Activated CD4-positive, alpha-beta T cell treated with anti-CD3 and anti-CD28 coated beads for 48 hours (primary cell): ENCODE measurements around the gene CTNNA2.

Experiments
- DNase-seq: peaks from one replicate; pipeline ENCODE4 v3.0.0-alpha.2; 2020

CTNNA2 gene

GRCh38 chr2:79940364-79940763, 427.5 kb downstream of the CTNNA2 start:
- no peak for DNase-seq

- DNase-seq = no peak
These were observed 428.3 kb downstream of the CTNNA2 start for GRCh38 chr2:79941179-79941578.

GRCh38 chr2:79944205-79944604, 431.4 kb downstream of the CTNNA2 start:
- no peak for DNase-seq

GRCh38 chr2:79945653-79946445, 433.0 kb downstream of the CTNNA2 start:
- DNase-seq = no peak

GRCh38 chr2:79947751-79948150, 434.9 kb downstream of the CTNNA2 start:
- DNase-seq = no peak

- DNase-seq = no peak
These were observed 437.7 kb downstream of the CTNNA2 start for GRCh38 chr2:79950526-79950925.

GRCh38 chr2:79952616-79953015, 439.8 kb downstream of the CTNNA2 start:
- no peak for DNase-seq

GRCh38 chr2:79960035-79960434, 447.2 kb downstream of the CTNNA2 start:
- no peak for DNase-seq

GRCh38 chr2:79960519-79960918, 447.7 kb downstream of the CTNNA2 start:
- no peak for DNase-seq

GRCh38 chr2:79964966-79965365, 452.1 kb downstream of the CTNNA2 start:
- no peak for DNase-seq

- no peak for DNase-seq
These were observed 453.5 kb downstream of the CTNNA2 start for GRCh38 chr2:79966369-79966768.

- no peak for DNase-seq
These were observed 454.0 kb downstream of the CTNNA2 start for GRCh38 chr2:79966882-79967281.

- DNase-seq = no peak
These were observed 459.0 kb downstream of the CTNNA2 start for GRCh38 chr2:79971807-79972206.

- DNase-seq = no peak
These were observed 459.8 kb downstream of the CTNNA2 start for GRCh38 chr2:79972661-79973060.

- no peak for DNase-seq
These were observed 463.1 kb downstream of the CTNNA2 start for GRCh38 chr2:79975791-79976565.

GRCh38 chr2:79977792-79978191, 464.9 kb downstream of the CTNNA2 start:
- DNase-seq = no peak

GRCh38 chr2:79980116-79980515, 467.3 kb downstream of the CTNNA2 start:
- DNase-seq = no peak

GRCh38 chr2:79980816-79981215, 468.0 kb downstream of the CTNNA2 start:
- no peak for DNase-seq

GRCh38 chr2:79981316-79981715, 468.5 kb downstream of the CTNNA2 start:
- no peak for DNase-seq

GRCh38 chr2:79982445-79982844, 469.6 kb downstream of the CTNNA2 start:
- peak; percentile 15 for DNase-seq

- DNase-seq = no peak
These were observed 471.6 kb downstream of the CTNNA2 start for GRCh38 chr2:79984476-79984875.

GRCh38 chr2:79985145-79985544, 472.3 kb downstream of the CTNNA2 start:
- no peak for DNase-seq

- DNase-seq = no peak
These were observed 472.7 kb downstream of the CTNNA2 start for GRCh38 chr2:79985571-79985970.

GRCh38 chr2:79993144-79993543, 480.3 kb downstream of the CTNNA2 start:
- DNase-seq = no peak
